ENCODE results near the gene TRIM31.

The TRIM31 gene

DNA sequence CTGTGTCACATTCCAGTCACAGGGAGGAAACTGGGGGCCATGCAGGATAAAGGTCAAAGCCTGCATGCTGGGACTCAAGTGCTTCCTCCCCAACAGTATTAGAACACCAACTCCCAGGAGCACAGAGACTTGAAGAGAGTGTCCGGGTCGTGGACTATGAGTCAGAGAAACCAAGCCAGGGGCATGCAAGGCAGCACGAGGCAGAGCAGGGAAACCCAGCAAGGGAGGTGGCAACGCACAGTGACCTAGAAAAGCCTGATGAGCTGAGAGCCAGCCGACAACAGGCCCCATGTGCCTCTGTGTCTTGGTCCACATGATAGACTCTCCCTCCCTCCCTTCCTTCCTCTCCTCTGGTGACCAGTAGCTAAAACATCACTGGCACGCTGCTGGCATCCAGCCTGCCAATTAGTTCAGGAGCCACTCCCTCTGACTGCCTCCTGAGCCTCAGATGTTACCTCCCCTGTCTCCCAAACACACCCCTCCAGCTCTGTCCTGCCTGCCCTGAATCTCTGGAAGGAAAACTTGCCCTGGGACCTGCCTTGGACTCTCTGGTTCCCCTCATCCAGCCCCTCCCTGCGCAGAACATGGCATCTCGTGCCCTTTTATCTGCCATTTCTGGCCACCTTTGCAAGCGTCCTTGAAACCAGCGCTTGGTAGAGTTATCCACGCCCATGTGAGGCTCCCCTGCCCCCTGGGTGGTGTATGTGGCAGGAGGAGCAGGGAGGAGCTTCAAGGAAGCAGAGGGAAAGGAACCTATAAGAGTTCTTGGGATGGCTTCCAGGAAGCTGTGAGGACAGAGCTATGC, 21.1 kb downstream of the TRIM31 start:
- TF ChIP-seq GATA2 (IDR thresholded peaks at IDR 0.05; ENCODE audit: low read depth, low read length) (no peak), GATA3 (IDR thresholded peaks at IDR 0.05; ENCODE audit: low read depth, low read length) (no peak)

DNA sequence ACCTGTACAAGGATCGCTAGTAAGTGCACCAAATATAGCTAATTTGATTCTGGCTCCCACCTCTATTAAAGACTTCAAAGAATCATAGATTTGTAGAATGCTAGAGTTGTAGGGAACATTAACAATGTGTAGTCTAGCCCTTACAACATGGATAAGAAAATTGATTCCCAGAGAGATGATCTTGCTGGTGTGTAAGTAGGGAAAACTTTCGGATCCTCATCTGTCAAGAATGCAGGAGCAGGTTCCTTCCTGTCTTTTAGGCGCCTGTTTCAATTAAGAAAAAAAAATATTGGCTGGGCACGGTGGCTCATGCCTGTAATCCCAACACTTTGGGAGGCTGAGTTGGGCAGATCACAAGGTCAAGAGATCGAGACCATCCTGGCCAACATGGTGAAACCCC, 25.0 kb downstream of the TRIM31 start:
- TF ChIP-seq GATA2 (IDR thresholded peaks at IDR 0.05; ENCODE audit: low read depth, low read length), result no peak
- TF ChIP-seq GATA3 (IDR thresholded peaks at IDR 0.05; ENCODE audit: low read depth, low read length), result no peak

DNA sequence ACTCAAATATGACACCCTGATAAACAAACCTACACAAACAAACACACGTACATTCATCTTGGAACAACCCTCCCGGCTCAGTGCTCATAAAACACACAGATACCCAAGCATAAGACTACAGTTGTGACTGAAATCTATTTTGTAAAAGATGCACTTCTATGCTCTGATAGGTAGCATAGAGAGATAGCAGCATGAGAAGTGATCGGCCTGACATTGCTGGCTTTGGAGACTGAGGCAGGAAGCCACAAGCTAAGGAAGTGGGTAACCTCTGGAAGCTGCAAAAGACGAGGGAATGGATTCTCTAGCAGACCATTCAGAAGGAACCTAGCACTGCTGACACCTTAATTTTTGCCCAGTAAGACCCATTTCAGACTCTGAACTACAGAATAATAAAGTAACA, 35.7 kb downstream of the TRIM31 start:
- TF ChIP-seq GATA3 (IDR thresholded peaks at IDR 0.05; ENCODE audit: low read depth, low read length) (no peak), GATA2 (IDR thresholded peaks at IDR 0.05; ENCODE audit: low read depth, low read length) (no peak)

DNA sequence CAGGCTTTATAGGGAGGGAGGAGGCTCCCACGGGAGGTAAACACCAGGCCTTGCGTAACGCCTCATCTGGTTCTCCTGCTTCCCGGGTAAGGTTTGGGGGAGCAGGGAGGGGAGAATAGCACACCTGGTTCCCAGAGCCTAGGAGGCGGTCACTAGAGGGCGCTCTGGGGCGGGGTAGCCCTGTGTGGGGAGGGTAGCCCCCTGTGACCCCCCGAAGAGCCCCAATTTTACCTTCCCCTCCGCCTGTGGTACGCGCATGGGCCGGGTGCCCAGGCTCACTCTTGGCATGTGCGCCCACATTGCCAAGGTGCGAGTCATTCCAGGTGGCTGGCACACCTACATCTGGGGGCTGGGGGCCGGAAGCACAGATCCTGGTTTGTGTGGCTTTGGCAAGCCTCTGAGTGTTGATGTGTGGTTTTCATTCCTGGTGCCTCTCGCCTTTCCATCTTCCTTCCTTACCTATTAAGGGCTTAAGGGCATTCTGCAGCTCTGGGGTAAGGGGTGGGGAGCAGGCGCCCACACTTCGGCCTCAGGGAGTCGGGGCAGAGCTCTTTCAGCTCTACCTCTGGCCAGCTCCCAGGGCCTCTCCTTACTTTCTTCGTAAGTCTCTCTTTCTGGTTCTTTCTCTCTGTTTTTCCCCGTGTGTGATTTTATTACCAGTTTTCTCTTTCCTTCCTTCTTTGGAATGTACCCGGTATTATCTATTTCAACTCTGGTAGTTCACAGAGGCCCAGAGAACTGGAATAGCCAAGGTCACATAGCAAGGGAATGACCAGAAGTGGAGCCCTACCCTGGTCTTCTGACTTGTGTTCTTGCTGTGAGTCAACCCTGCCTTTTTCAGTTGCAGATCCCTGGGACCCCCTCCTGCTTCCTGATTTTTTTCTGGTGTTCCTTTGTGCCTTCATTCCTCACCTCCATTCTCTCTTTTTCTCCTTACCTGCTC, 36.8 kb downstream of the TRIM31 start:
- TF ChIP-seq GATA3 (IDR thresholded peaks at IDR 0.05; ENCODE audit: low read depth, low read length), result no peak
- no peak for TF ChIP-seq GATA2 (IDR thresholded peaks at IDR 0.05; ENCODE audit: low read depth, low read length)

GRCh38 chr6:30075094-30075789, 37.6 kb downstream of the TRIM31 start, which contains the start of gene RNF39:
Gene RNF39, minus strand, starts transcription at chr6:30075769. Its CDS starts 184 bp downstream, at chr6:30075585.
- TF ChIP-seq GATA3 (IDR thresholded peaks at IDR 0.05; ENCODE audit: low read depth, low read length), result no peak
- TF ChIP-seq GATA2 (IDR thresholded peaks at IDR 0.05; ENCODE audit: low read depth, low read length), result no peak

GRCh38 chr6:30074331-30075093, 38.4 kb downstream of the TRIM31 start:
- TF ChIP-seq GATA3 (IDR thresholded peaks at IDR 0.05; ENCODE audit: low read depth, low read length), result no peak
- TF ChIP-seq GATA2 (IDR thresholded peaks at IDR 0.05; ENCODE audit: low read depth, low read length), result no peak

GRCh38 chr6:30073489-30074235, 39.2 kb downstream of the TRIM31 start:
- TF ChIP-seq GATA2 (IDR thresholded peaks at IDR 0.05; ENCODE audit: low read depth, low read length) (no peak), GATA3 (IDR thresholded peaks at IDR 0.05; ENCODE audit: low read depth, low read length) (no peak)

DNA sequence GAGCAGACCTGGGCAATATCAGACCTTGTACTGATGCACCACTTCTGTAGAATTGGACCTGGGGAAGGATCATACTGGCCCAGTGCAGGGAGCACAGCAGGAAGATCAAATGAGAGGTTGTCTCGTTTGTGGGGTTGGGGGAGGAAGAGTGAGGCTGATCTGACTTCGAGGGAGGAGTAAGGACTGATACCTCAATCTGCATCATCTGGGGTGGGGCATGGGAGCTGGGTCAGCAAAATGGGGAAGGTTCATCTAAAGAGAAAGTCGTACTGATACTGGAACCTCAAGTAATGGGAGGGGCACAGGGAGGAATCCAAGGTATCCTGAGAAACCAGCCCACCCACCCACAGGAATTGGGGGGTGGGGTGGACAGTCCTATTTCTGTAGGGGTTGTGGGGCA, 41.0 kb downstream of the TRIM31 start:
- TF ChIP-seq GATA2 (IDR thresholded peaks at IDR 0.05; ENCODE audit: low read depth, low read length) (no peak), GATA3 (IDR thresholded peaks at IDR 0.05; ENCODE audit: low read depth, low read length) (no peak)

DNA sequence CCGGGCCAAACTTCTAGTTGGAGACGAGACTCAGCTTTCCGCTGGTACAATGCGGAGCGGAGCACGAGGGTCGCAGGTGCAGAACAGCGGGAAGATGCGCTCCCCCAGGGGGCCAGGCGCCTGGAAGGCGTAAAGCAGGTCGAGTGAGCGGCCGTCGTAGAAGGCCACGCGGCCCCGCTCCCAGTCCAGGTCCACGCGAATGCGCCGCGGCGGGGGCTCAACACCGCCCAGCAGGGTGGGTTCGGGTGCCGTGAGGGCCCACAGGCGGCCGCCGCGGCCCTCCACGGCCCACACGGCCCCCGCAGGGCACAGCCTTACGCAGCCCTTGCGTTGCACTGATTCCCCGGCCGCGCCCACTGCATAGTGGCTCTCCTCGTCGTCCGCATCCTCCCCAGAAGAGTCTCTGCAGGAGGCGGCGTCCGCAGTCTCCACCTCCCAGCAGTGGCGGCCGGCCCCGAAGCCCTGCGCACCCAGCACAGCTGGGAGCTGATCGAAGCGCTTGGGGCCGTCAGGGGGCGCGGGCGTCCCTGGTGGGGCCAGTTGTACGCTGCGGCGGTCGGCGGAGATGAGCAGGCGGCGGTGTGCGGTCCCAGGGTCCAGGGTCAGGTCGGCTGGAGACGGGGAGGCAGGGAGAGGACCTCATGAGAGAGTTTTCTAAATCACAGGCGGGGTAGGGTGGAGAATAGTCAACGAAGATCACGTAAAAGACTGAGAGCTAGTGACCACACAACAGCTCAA, 41.6 kb downstream of the TRIM31 start:
- TF ChIP-seq GATA2 (IDR thresholded peaks at IDR 0.05; ENCODE audit: low read depth, low read length) (no peak), GATA3 (IDR thresholded peaks at IDR 0.05; ENCODE audit: low read depth, low read length) (no peak)

DNA sequence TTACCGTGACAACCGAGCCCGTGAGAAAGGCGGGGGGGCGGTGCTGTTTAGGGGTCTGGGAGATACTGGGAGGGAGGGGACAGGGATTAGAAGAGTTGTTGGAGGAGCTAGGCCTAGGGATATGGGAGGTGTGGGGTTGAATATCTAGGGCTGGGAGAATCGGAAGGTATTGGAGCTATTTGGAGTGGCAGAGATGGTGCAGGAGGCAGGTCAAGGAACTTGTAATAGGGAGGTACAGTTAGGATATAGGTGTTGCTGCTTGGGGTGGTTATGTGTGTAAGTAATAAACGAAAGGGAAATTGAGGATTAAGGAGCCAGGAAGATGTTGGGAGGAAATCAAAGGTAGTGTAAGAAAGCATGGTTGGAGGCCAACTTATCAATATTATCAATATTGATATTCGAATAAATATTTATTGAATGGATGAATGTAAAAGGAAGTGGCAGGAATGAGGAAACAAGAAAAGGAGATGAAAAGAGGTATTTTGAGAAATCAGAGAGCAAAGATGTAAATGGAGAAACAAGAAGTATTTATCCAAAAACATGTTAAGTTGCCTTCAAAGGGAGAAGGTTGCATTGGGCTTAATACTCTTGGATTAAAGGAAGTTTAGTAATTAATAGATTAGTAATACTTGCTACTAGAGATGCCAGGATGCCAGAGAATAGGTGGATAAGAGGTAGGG, 45.3 kb downstream of the TRIM31 start:
- TF ChIP-seq GATA2 (IDR thresholded peaks at IDR 0.05; ENCODE audit: low read depth, low read length), result no peak
- TF ChIP-seq GATA3 (IDR thresholded peaks at IDR 0.05; ENCODE audit: low read depth, low read length), result no peak

- TF ChIP-seq GATA2 (IDR thresholded peaks at IDR 0.05; ENCODE audit: low read depth, low read length) (no peak), GATA3 (IDR thresholded peaks at IDR 0.05; ENCODE audit: low read depth, low read length) (no peak)
These were observed 46.1 kb downstream of the TRIM31 start, which contains the start of gene PPP1R11 for GRCh38 chr6:30066577-30067459. Gene PPP1R11, plus strand, starts transcription at chr6:30067198. Its CDS starts 213 bp downstream, at chr6:30067411.

All from SH-SY5Y (cell line).